Neuronal stem cell (in vitro differentiated cells): ENCODE data around the gene MED17.

Experiments
- DNase-seq: peaks from one replicate; pipeline ENCODE4 v3.0.0-alpha.2; 2013; ENCODE audit warnings: low spot score
- H2AFZ ChIP-seq: one replicate; pipeline ENCODE4 v1.6.1; 2013; ENCODE audit warnings: mild to moderate bottlenecking, low read length, inconsistent platforms
- H2AK5ac ChIP-seq: 2 replicates; pipeline ENCODE4 v1.6.1; 2013; ENCODE audit warnings: low read depth, mild to moderate bottlenecking, inconsistent platforms, low read length, moderate library complexity, mixed read lengths
- H2BK120ac ChIP-seq: 2 replicates; pipeline ENCODE4 v1.6.1; 2013; ENCODE audit warnings: low read depth, mild to moderate bottlenecking, inconsistent platforms, low read length, moderate library complexity, mixed read lengths
- H2BK12ac ChIP-seq: one replicate; pipeline ENCODE4 v1.6.1; 2013; ENCODE audit warnings: low read length, inconsistent platforms
- H2BK15ac ChIP-seq: 2 replicates; pipeline ENCODE4 v1.6.1; 2013; ENCODE audit warnings: mild to moderate bottlenecking, low read length, inconsistent platforms, mixed read lengths
- H2BK5ac ChIP-seq: one replicate; pipeline ENCODE4 v1.6.1; 2013; ENCODE audit warnings: inconsistent platforms, mild to moderate bottlenecking, low read length, moderate library complexity
- H3K14ac ChIP-seq: one replicate; pipeline ENCODE4 v1.6.1; 2013; ENCODE audit warnings: low read length, inconsistent platforms
- H3K18ac ChIP-seq: 2 replicates; pipeline ENCODE4 v1.6.1; 2013; ENCODE audit warnings: low read length, inconsistent platforms
- H3K23ac ChIP-seq: 2 replicates; pipeline ENCODE4 v1.6.1; 2013; ENCODE audit warnings: low read depth, mild to moderate bottlenecking, mixed read lengths, low read length, inconsistent platforms; ENCODE audit not compliant: poor library complexity
- H3K27ac ChIP-seq: replicated peaks from 3 replicates; pipeline ENCODE4 v1.5.1; 2013; ENCODE audit warnings: low read length, inconsistent platforms
- H3K27me3 ChIP-seq, 3 experiments: 2 replicates each; pipeline ENCODE4 v1.6.1; 2013; ENCODE audit warnings: low read length in 3 of 3, mild to moderate bottlenecking in 2 of 3, inconsistent platforms in 1 of 3, low read depth in 1 of 3, mixed read lengths in 1 of 3, moderate library complexity in 1 of 3; ENCODE audit not compliant: control insufficient read depth in 3 of 3, insufficient read depth in 3 of 3
- H3K36me3 ChIP-seq, 2 donors: replicated peaks in 1 of 2; 2 replicates each; pipeline ENCODE4 v1.6.1; 2013; ENCODE audit warnings: low read length in 2 of 2; ENCODE audit not compliant: control insufficient read depth in 2 of 2, insufficient read depth in 2 of 2
- H3K4ac ChIP-seq: 2 replicates; pipeline ENCODE4 v1.6.1; 2013; ENCODE audit warnings: inconsistent platforms, mild to moderate bottlenecking, low read length, moderate library complexity
- H3K4me1 ChIP-seq, 2 donors: 1 replicate in 1 of 2; 2 replicates in 1 of 2; pipeline ENCODE4 v1.6.1; 2013; ENCODE audit warnings: low read length in 2 of 2, low read depth in 1 of 2; ENCODE audit not compliant: control insufficient read depth in 2 of 2, insufficient read depth in 1 of 2
- H3K4me2 ChIP-seq: one replicate; pipeline ENCODE4 v1.6.1; 2013; ENCODE audit warnings: mild to moderate bottlenecking, low read length, inconsistent platforms; ENCODE audit not compliant: insufficient read depth, poor library complexity, severe bottlenecking
- H3K4me3 ChIP-seq, 2 donors: 2 replicates each; pipeline ENCODE4 v1.5.1; 2013; ENCODE audit warnings: low read length in 2 of 2, mild to moderate bottlenecking in 2 of 2, inconsistent platforms in 1 of 2, moderate library complexity in 1 of 2
- H3K79me1 ChIP-seq: one replicate; pipeline ENCODE4 v1.6.1; 2013; ENCODE audit warnings: low read depth, mild to moderate bottlenecking, inconsistent platforms, low read length, moderate library complexity
- H3K9ac ChIP-seq: one replicate; pipeline ENCODE4 v1.6.1; 2013; ENCODE audit warnings: mild to moderate bottlenecking, low read depth, low read length, inconsistent platforms; ENCODE audit not compliant: poor library complexity
- H3K9me3 ChIP-seq, 2 donors: replicated peaks in 1 of 2; 2 replicates each; pipeline versions ENCODE3 to v1.6.1; 2013; ENCODE audit warnings: low read length in 2 of 2, mild to moderate bottlenecking in 2 of 2, inconsistent platforms in 1 of 2, low read depth in 1 of 2, mixed read lengths in 1 of 2, moderate library complexity in 1 of 2; ENCODE audit not compliant: control insufficient read depth in 2 of 2, insufficient read depth in 1 of 2
- H4K8ac ChIP-seq: one replicate; pipeline ENCODE4 v1.6.1; 2013; ENCODE audit warnings: low read depth, mild to moderate bottlenecking, inconsistent platforms, low read length, moderate library complexity
- H4K91ac ChIP-seq: one replicate; pipeline ENCODE4 v1.6.1; 2013; ENCODE audit warnings: low read length, low read depth, mild to moderate bottlenecking, inconsistent platforms; ENCODE audit not compliant: poor library complexity
- WGBS, 2 donors: extraction: QIAGEN DNeasy Blood & Tissue Kit; methylation state at CpG; one replicate each; pipeline ENCODE4 v1.1.7; 2013; ENCODE audit warnings: missing lambda C conversion rate in 2 of 2, mixed read lengths in 1 of 2; ENCODE audit not compliant: insufficient read length in 2 of 2, insufficient replicate concordance in 1 of 2; ENCODE audit errors: extremely low coverage in 2 of 2; 5-methylcytosine and 5-hydroxymethylcytosine counted together

The MED17 gene

GRCh38 chr11:93845181-93846092, 61.4 kb downstream of the MED17 start:
- Histone ChIP-seq H3K79me1 (no peaks in the 10 kb centered on the region), H4K8ac (no peak overlapping the region), H2BK120ac (no peak overlapping the region), H3K36me3 (no peaks in the 10 kb centered on the region), H2BK12ac (no peak overlapping the region), H3K14ac (no peak overlapping the region), H3K4me1 (no peaks in the 10 kb centered on the region), H3K4me3 (no peak overlapping the region), H2BK5ac (no peak overlapping the region), H4K91ac (no peak overlapping the region), H3K9ac (no peak overlapping the region), H3K27me3 (peaks cover 0 to 10% (median 0%) of the 10 kb centered on the region in 3 experiments), H3K27ac (no peak overlapping the region), H3K18ac (no peak overlapping the region), H3K23ac (no peak overlapping the region), H3K4ac (no peak overlapping the region), H2BK15ac (no peak overlapping the region), H2AFZ (no peak overlapping the region), H3K9me3 (no peaks in the 10 kb centered on the region), H2AK5ac (no peak overlapping the region), H3K4me2 (no peak overlapping the region)
- no peak for DNase-seq
- no CpG with 5 or more reads among the region's 8 CpGs for WGBS, 2 donors

GRCh38 chr11:93846411-93846810, 62.3 kb downstream of the MED17 start:
- H3K4me2 ChIP-seq = no peak overlapping the region
- no peak overlapping the region for H3K4me3 ChIP-seq
- no peak for DNase-seq

GRCh38 chr11:93849201-93849600, 65.1 kb downstream of the MED17 start:
- Histone ChIP-seq H2AK5ac (no peak overlapping the region), H3K23ac (no peak overlapping the region), H3K27me3 (peaks cover 0 to 12% (median 0%) of the 10 kb centered on the region in 3 experiments), H3K4me2 (no peak overlapping the region), H2AFZ (no peak overlapping the region), H2BK15ac (no peak overlapping the region), H3K4me1 (no peaks in the 10 kb centered on the region), H3K79me1 (no peaks in the 10 kb centered on the region), H3K18ac (no peak overlapping the region), H3K36me3 (no peaks in the 10 kb centered on the region), H2BK12ac (no peak overlapping the region), H4K91ac (no peak overlapping the region), H3K14ac (no peak overlapping the region), H2BK120ac (no peak overlapping the region), H3K4me3 (no peak overlapping the region), H3K9ac (no peak overlapping the region), H3K4ac (no peak overlapping the region), H4K8ac (no peak overlapping the region), H3K9me3 (no peaks in the 10 kb centered on the region), H2BK5ac (no peak overlapping the region), H3K27ac (no peak overlapping the region)
- WGBS, 2 donors = no CpG with 5 or more reads among the region's 5 CpGs
- DNase-seq = no peak

More at GRCh38 chr11:93846411-93846810, 62.3 kb downstream of the MED17 start:
- H3K79me1 ChIP-seq = no peaks in the 10 kb centered on the region
- H3K36me3 ChIP-seq = no peaks in the 10 kb centered on the region
- no peak overlapping the region for H3K23ac ChIP-seq
- no peak overlapping the region for H3K9ac ChIP-seq
- no peak overlapping the region for H2BK12ac ChIP-seq
- no peaks in the 10 kb centered on the region for H3K4me1 ChIP-seq
- H2AFZ ChIP-seq = no peak overlapping the region
- H4K8ac ChIP-seq = no peak overlapping the region
- no peak overlapping the region for H3K14ac ChIP-seq
- H2BK120ac ChIP-seq = no peak overlapping the region
- no peak overlapping the region for H3K18ac ChIP-seq
- peaks cover 0 to 10% (median 0%) of the 10 kb centered on the region in 3 experiments for H3K27me3 ChIP-seq
- H2AK5ac ChIP-seq = no peak overlapping the region
- no peak overlapping the region for H2BK5ac ChIP-seq
- WGBS, 2 donors = no CpG with 5 or more reads among the region's 2 CpGs
- H3K9me3 ChIP-seq = no peaks in the 10 kb centered on the region
- H3K27ac ChIP-seq = no peak overlapping the region
- H3K4ac ChIP-seq = no peak overlapping the region
- no peak overlapping the region for H4K91ac ChIP-seq
- H2BK15ac ChIP-seq = no peak overlapping the region

- H3K23ac ChIP-seq = no peak overlapping the region
- H3K9ac ChIP-seq = no peak overlapping the region
- H3K36me3 ChIP-seq = no peaks in the 10 kb centered on the region
- DNase-seq = peak; percentile 5
- H3K4me2 ChIP-seq = peak overlapping the region; percentile 54
- H3K18ac ChIP-seq = peak overlapping the region; percentile 65
- no peak overlapping the region for H4K8ac ChIP-seq
- no peaks in the 10 kb centered on the region for H3K79me1 ChIP-seq
- H2BK5ac ChIP-seq = peak overlapping the region; percentile 53
- H2BK12ac ChIP-seq = no peak overlapping the region
- H4K91ac ChIP-seq = no peak overlapping the region
- peak overlapping the region; percentile 8 for H3K14ac ChIP-seq
- no peak overlapping the region for H3K27ac ChIP-seq
- peak overlapping the region; percentile 83 for H2AFZ ChIP-seq
- H3K27me3 ChIP-seq = peaks cover 0 to 7% (median 0%) of the 10 kb centered on the region in 3 experiments
- H2BK120ac ChIP-seq = no peak overlapping the region
- no peaks in the 10 kb centered on the region for H3K4me1 ChIP-seq
- H2BK15ac ChIP-seq = peak overlapping the region; percentile 58
- peak overlapping the region; percentile 76 for H3K4ac ChIP-seq
- WGBS, 2 donors = no CpG with 5 or more reads among the region's 67 CpGs
- no peak overlapping the region for H2AK5ac ChIP-seq
- H3K9me3 ChIP-seq = no peaks in the 10 kb centered on the region
- no peak overlapping the region for H3K4me3 ChIP-seq
These were observed 65.9 kb downstream of the MED17 start for GRCh38 chr11:93849751-93850593.
